Right kidney (tissue), 1 donor: ENCODE results near the gene RFC4.

Experiments
- DNase-seq: peaks from one replicate; pipeline ENCODE4 v3.0.0-alpha.2; 2016

The RFC4 gene

GRCh38 chr3:186787642-186788481 is 18.4 kb downstream of the RFC4 start:
- no peak for DNase-seq

GRCh38 chr3:186786922-186787321 is 19.4 kb downstream of the RFC4 start:
- DNase-seq, result no peak

- DNase-seq, result no peak
These were observed 20.7 kb downstream of the RFC4 start for GRCh38 chr3:186785495-186786018.

GRCh38 chr3:186784820-186785494 is 21.3 kb downstream of the RFC4 start:
- no peak for DNase-seq

GRCh38 chr3:186783731-186784515 is 22.4 kb downstream of the RFC4 start:
- DNase-seq, result peak; percentile 92

- DNase-seq, result peak; percentile 98
These were observed 23.1 kb downstream of the RFC4 start, which contains the start of gene EIF4A2 for GRCh38 chr3:186783058-186783730. TSS of gene EIF4A2 (plus strand) at chr3:186783577. CDS start at chr3:186783611, 34 bp downstream.

GRCh38 chr3:186782542-186783057 is 23.7 kb downstream of the RFC4 start:
- DNase-seq, result no peak

- no peak for DNase-seq
These were observed 27.1 kb downstream of the RFC4 start for GRCh38 chr3:186779204-186779603.

- no peak for DNase-seq
These were observed 30.3 kb downstream of the RFC4 start for GRCh38 chr3:186775999-186776398.

- peak; percentile 59 for DNase-seq
These were observed 33.4 kb downstream of the RFC4 start for GRCh38 chr3:186772701-186773417.

- DNase-seq, result no peak
These were observed 34.0 kb downstream of the RFC4 start for GRCh38 chr3:186772281-186772694.

GRCh38 chr3:186760897-186761447 is 45.3 kb downstream of the RFC4 start:
- DNase-seq, result no peak

GRCh38 chr3:186760141-186760833 is 46.0 kb downstream of the RFC4 start:
- DNase-seq, result no peak

GRCh38 chr3:186759231-186759930 is 46.9 kb downstream of the RFC4 start:
- no peak for DNase-seq

GRCh38 chr3:186757686-186758220 is 48.5 kb downstream of the RFC4 start:
- no peak for DNase-seq

GRCh38 chr3:186757214-186757613 is 49.1 kb downstream of the RFC4 start:
- DNase-seq, result no peak

GRCh38 chr3:186754871-186755270 is 51.4 kb downstream of the RFC4 start:
- no peak for DNase-seq

- DNase-seq, result no peak
These were observed 52.3 kb downstream of the RFC4 start for GRCh38 chr3:186754006-186754405.

GRCh38 chr3:186751480-186751879 is 54.8 kb downstream of the RFC4 start:
- no peak for DNase-seq
